GM19238 (cell line): ENCODE results near the gene ACTL10.
A peak's percentile ranks its signal among the peaks of the same experiment; 100 is the strongest.

Experiments
- DNase-seq: peaks from one replicate; pipeline ENCODE4 v3.0.0; 2011; ENCODE audit warnings: low spot score; ENCODE audit not compliant: insufficient read length

Gene ACTL10

GRCh38 chr20:33676652-33677645, 10.2 kb downstream of the ACTL10 start:
- DNase-seq: no peak

- DNase-seq: no peak
Observed at GRCh38 chr20:33677991-33678702, 11.4 kb downstream of the ACTL10 start.

GRCh38 chr20:33679758-33680485, 13.2 kb downstream of the ACTL10 start:
- peak; percentile 75 for DNase-seq

- DNase-seq: no peak
Observed at GRCh38 chr20:33680686-33681085, 13.9 kb downstream of the ACTL10 start.

GRCh38 chr20:33681288-33681687, 14.5 kb downstream of the ACTL10 start:
- DNase-seq: no peak

GRCh38 chr20:33681728-33682353, 15.1 kb downstream of the ACTL10 start:
- no peak for DNase-seq

- DNase-seq: no peak
Observed at GRCh38 chr20:33684533-33685327, 18.0 kb downstream of the ACTL10 start.

- peak; percentile 87 for DNase-seq
Observed at GRCh38 chr20:33685328-33686099, 18.8 kb downstream of the ACTL10 start.

- peak; percentile 99 for DNase-seq
Observed at GRCh38 chr20:33686100-33686983, 19.6 kb downstream of the ACTL10 start, which contains the start of gene E2F1. Gene E2F1 (minus strand): TSS chr20:33686385. CDS start chr20:33686264, 121 bp downstream.

GRCh38 chr20:33686984-33687366, 20.2 kb downstream of the ACTL10 start:
- no peak for DNase-seq

GRCh38 chr20:33687370-33687915, 20.7 kb downstream of the ACTL10 start:
- no peak for DNase-seq

GRCh38 chr20:33687993-33688937, 21.5 kb downstream of the ACTL10 start:
- DNase-seq: no peak

- DNase-seq: no peak
Observed at GRCh38 chr20:33688938-33689424, 22.2 kb downstream of the ACTL10 start.

- DNase-seq: no peak
Observed at GRCh38 chr20:33689493-33689892, 22.8 kb downstream of the ACTL10 start.

- no peak for DNase-seq
Observed at GRCh38 chr20:33689973-33690372, 23.2 kb downstream of the ACTL10 start.

- no peak for DNase-seq
Observed at GRCh38 chr20:33693289-33693688, 26.5 kb downstream of the ACTL10 start.
